Astrocyte of the hippocampus (primary cell): ENCODE data around the gene ADPRHL1.

Source experiments
- DNase-seq: peaks from one replicate; pipeline ENCODE4 v3.0.0; 2011; ENCODE audit warnings: low read depth, low spot score

Gene ADPRHL1

DNA sequence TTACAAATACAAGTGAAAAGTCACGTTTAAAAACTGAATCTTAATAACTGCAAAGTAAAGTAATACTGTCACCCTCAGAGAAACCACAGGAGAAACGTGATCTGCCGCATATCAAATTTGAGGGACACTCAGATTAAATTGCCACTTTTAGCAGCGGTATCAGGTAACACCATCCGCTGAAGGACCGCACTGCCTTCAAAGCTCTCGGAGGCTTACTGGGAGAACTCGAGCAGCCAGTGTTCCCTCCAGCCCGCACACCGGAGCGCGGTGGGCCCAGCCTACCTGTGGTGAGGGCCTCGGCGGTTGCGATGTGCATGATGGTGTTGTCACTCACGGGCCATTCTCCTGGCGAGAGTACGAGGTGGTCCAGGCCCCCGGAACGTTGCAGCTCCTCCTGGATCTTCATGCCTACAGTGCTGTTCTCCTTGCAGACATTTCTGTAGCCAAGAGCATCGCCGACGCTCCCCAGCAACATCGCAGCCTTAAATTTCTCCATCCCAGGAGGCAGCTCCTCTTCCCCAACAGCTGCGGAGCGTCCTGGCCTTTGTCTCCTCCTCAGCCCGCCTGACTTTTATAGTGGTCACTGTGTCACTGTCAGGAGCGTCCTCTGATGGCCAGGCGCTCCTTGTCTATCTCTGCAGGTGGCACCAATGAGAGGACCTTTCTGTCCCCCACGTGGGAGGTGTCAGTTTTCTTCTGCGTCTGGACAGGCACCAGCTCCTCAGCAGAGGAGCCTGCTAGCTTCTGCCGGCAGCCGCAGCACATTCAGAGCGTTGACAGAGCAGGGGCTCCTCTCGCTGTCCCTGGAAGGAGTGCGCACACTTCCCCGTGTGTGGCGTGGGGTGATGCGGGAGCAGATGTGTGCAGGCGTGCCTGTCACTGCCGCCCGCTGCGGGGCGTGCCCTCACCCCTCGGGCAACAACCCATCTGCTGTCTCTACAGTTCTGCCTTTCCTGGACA is at the start of gene ADPRHL1:
ADPRHL1 (minus strand) TSS at position 547 of the 960 bp plus-strand sequence; CDS start at position 496, 51 bp downstream.
- no peak for DNase-seq

DNA sequence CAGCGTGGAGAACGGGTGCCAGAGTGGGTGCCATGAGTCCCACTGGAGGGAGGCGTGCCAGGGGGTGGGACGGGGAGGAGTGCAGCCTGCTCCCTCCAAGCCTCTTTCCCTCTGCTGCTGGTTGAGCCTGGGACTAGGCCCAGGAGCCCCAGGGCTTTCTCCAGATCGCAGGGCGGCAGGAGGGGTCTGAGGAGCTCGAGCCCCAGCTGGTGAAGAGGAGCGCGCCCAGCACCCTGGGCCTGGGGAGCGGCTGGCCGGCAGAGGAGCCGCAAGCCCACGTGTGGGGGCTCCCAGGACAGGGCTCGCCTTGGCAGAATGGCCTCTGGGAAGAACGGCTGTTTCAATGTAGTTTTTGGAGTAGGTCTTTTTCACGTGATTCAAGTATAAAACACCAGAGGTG is 49.4 kb upstream of the ADPRHL1 start:
- DNase-seq, result no peak

DNA sequence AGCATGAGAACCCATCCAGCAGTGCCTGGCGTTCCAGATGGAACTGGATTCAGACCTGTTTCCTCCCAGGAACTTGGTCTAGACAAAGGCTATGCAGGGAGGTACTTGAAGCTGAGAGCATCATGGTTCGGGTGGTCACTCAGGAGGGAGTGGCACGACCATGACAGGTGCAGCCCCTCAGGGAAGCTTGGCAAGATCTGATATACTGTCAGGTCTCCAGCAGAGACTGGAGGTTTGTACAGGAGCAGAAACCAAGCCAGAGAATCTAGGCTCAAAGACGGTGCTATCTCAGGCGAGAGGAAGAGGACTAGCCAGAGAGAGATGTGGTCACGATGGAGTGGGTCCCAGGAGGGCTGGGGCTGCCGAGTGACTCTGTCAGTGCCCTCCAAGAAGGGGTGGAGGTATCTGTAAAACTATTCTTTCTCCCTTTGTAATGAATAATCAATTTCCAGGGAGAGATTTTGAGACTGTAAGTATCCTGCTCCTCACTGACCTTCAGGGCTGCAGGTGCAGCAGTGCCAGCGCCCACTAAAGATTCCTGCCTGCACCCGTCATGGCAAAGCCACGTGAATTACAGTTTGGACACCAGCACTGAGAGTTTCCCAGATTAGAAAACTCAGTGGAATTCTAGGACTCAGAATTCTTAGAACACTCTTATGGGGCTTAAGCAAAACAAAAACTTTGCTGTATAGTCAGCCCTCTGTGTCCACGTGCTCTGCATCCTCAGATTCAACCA is 47.4 kb upstream of the ADPRHL1 start:
- no peak for DNase-seq

DNA sequence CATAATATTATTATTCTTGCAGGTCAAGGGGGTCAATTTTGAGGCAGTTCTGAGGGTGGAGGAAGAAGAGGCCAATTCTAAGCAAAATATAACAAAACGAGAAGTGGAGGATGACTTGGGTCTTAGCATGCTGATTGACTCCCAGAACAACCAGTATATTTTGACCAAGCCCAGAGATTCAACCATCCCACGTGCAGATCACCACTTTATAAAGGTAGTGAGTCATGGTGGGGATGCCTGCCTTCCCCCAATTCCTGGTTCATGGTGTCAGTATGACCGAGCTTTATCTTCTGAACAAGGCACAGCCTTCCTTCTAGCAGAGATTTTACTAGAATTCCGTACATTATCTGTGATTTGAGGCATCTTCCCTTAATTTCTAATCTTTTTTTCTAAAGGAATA is 46.6 kb upstream of the ADPRHL1 start:
- no peak for DNase-seq

DNA sequence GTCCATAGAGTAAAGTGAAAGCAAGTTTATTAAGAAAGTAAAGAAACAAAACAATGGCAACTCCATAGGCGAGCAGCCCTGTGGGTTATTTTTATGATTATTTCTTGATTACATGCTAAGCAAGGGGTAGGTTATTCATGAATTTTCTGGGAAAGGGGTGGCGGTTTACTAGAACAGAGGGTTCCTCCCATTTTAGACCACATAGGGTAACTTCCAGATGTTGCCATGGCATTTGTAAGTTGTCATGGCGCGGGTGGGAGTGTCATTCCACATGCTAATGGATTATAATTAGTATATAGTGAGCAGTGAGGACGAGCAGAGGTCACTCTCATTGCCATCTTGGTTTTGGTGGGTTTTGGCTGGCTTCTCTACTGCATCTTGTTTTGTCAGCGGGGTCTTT is 45.6 kb upstream of the ADPRHL1 start:
- no peak for DNase-seq

DNA sequence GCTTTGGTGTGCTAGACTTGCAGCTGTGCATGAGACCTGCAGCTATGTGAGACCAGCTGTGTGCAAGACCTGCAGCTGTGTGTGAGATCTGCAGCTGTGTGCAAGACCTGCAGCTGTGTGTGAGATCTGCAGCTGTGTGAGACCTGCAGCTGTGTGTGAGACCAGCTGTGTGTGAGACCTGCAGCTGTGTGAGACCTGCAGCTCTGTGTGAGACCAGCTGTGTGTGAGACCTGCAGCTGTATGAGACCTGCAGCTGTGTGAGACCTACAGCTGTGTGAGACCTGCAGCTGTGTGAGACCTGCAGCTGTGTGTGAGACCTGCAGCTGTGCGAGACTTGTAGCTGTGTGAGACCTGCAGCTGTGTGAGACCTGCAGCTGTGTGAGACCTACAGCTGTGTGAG is 43.9 kb upstream of the ADPRHL1 start:
- no peak for DNase-seq

DNA sequence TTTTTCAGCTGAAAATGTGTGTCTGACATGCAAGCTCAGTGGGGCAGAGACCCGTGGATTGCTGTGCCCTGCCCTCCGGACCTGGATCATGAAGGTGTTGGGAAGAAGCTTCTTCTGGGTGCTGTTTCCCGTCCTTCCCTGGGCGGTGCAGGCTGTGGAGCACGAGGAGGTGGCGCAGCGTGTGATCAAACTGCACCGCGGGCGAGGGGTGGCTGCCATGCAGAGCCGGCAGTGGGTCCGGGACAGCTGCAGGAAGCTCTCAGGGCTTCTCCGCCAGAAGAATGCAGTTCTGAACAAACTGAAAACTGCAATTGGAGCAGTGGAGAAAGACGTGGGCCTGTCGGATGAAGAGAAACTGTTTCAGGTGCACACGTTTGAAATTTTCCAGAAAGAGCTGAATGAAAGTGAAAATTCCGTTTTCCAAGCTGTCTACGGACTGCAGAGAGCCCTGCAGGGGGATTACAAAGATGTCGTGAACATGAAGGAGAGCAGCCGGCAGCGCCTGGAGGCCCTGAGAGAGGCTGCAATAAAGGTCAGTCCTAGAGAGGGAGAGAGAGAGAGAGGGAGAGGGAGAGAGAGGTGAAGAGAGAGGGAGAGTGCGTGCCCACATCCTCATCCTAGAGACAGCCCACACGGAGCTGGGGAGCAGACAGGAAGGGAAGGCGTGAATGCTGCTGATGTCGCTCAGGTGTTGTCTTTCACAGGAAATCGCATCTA is 42.4 kb upstream of the ADPRHL1 start:
- DNase-seq, result peak; percentile 40

DNA sequence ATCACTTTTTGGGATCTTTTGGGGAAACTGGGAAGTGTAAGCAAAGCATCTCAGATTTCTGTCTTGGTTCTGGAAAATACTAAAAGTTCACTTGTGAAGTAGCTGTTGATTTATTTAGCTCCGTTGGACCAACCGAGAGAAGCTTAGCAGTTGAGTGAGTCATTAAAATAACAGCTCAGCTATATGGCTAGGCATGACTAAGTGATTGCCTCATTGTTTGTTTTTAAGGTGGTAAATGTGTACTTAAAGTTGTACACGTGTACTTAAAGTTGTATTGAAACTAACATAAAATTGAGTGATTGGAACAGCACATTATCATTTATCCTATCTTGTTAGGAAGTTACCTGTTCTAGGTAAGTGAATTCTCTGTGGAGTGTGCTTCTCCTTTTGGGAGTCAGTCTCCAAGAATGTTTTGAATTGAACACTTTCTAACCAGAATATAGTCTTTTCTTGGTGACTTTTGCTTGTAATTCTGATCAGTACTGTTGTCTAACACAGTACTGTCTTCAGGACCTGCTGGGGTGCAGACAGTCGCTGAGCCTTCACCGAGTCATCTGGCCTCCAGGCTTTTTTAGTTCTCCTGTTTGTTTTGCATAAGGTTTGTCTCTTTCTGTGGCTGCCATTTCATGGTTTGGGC is 40.1 kb upstream of the ADPRHL1 start:
- peak; percentile 89 for DNase-seq

DNA sequence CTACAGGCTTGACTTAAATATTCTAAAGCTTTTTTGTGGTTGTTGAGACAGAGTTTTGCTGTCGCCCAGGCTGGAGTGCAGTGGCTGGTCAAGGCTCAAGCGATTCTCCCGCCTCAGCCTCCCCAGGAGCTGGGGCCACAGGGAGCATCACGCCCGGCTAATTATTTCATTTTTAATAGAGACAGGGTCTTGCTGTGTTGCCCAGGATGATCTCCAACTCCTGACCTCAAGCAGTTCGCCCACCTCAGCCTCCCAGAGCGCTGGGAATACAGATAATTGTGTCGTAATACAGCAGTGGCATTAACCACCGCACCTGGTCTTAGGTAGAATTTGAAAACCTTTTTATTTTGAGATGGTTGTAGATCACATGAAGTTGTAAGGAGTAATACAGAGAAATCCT is 38.7 kb upstream of the ADPRHL1 start:
- DNase-seq, result no peak

DNA sequence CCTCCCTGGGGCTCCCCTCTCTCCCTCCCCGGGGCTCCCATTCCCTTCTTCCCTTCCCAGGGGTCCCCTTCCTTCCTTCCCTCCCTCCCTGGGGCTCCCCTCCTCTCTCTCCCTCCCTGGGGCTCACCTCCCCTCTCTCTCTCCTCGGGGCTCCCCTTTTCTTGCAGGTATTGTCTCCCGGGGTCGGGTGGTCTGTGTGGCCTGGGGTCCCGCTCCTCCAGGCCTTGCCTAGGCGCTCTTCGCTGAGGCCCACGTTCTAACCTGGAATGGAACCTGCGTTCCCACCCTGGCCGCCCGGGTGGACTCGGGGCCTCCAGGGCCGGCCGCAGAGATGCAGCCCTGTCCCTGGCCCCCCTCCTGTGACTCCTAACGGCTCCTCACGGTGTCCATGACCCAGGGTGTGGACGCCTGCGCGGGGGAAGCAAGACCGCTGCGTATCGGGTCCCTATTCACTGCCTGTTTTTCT is 38.2 kb upstream of the ADPRHL1 start:
- peak; percentile 56 for DNase-seq

DNA sequence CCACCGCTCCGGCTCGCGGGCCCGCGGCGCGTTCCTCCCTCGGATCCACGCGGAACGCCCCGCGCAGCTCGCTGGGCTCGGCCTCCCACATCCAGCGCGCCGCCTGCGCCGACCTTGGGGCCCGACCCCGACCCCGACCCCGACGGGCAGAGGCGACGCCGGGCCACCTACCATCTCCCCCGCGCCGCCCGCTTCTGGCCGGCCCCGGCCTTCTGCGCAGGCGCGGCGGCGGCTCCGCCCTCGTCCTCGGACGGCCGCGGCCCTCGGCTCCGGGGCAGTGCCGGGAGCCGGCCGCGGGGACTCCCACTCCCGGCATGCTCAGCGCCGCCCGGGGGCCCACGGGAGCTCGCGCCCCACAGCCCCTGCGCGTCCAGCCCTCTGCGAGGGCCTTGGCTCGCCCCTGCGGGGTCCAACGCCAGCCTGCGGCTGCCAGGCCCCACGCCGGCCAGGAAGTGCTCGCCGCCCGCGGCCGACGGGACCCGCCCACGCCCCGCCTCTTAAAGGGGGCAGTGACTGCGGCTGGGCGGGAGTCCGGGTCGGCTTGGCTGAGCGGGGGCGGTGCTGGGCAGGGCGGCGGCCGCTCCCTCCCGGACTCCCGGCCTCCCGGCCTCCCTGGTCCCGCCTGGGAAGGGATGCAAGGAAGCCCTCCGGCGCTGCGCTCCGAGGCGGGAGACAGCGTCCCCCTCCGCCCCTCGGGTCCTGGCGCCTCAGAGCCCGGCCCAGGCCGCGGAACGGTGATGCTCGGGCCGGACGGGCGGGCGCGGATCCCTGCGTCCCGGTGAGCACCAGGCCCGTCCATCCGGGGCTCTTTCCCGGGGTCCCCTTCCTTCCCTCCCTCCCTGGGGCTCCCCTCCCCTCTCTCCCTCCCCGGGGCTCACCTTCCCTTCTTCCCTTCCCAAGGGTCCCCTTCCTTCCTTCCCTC is 37.5 kb upstream of the ADPRHL1 start, which contains the start of gene DCUN1D2:
DCUN1D2 (minus strand) TSS at position 216 of the 922 bp plus-strand sequence; CDS start at position 174, 42 bp downstream.
- DNase-seq, result peak; percentile 99

DNA sequence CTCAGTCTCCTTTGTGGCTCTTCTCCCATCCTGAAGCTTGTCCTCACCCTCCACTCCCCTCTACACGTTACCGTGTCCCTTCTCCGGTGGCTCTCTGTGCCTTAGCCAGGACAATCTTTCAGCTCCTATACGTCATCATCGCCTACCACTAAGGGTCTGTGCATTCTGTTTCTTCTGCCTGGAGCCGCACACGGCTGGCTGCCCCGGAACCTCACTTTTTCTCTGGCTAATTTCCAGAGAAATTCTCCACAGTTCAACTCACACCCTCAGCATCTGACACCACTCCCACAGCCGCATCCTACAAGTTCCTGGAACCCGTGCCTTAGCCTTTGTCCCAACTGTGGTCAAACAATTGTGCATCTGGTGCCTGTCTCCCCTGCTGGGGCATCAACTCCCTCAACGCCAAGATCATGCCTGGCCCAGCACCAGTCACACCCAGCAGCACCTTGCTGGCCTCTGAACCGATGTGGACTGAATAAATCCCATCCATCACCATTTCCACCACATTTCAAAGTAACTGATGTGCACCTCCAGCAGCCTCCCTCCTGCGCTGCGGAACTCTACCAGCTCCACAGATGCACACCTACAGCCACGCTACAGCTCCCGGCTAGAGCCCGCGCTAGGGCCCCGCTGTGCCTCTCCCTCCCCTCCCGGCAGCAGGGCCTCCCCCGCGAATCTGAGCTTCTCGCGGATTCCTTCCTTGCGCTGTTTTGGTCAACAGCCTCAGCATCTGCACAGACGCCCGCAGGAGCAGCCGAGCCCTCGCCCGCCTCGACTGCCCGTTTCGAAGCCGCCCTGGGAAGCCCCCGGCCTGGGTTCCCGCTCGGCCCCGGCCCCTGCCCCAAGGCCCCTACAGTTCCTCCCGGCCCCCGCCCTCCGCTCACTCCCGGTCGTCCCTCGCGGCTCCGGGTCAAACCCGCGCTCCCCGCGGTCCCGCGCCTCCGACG is 36.5 kb upstream of the ADPRHL1 start:
- DNase-seq, result peak; percentile 73

DNA sequence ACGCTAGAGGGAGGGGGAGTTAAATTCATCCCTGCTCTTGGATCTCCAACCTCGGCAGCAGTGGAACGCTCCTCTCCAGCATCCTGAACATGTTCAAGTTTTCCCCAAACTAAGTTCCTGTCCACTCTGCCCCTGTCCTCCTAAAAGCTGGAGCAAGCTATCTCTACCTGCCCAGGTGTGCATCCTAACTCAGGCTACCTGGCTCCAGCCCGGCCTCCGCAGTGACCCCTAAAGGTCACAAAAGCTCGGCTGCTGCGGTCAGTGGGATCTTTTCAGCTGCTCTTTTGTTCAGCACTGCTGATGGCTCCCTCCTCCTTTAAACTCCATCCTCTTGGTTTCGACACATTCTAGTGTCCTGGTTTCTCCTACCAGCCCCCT is 35.9 kb upstream of the ADPRHL1 start:
- no peak for DNase-seq

DNA sequence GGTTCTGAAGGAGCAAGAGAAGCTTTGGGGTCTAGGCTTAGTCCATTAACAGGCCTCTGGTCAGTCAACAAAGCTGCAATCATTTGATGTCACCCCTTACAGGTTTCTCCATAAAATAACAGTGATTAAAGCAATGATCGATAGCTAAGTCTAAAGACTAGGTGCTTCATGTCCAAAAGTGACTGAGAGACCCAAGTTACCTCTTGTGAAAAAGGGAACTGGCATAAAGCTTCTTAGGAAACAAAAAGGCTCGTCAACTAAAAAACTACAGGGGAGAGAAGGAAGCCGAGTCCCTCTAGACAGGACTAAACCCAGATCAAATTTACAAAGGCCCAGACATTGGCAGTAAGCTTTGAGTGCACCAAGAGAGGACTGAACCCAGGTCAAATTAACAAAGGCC is 35.0 kb upstream of the ADPRHL1 start:
- no peak for DNase-seq

DNA sequence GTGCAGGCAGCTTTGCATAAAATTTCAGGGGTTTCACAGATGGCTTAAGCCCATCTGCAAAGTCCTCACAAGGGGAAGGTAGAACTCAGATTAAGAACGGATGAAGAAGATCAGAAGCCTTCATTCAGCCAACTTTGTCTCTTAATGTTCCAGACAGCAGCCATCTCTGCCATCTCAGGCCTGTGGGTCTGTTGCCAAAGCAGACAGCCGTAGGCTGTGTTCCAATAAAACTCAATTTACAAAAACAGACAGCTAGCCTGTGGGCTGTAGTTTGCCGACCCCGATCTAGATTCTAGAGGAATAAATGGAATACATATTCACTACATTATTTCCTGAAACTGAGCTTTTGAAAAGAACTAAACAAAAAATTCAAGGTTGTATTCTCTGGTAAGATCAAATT is 33.4 kb upstream of the ADPRHL1 start:
- no peak for DNase-seq

DNA sequence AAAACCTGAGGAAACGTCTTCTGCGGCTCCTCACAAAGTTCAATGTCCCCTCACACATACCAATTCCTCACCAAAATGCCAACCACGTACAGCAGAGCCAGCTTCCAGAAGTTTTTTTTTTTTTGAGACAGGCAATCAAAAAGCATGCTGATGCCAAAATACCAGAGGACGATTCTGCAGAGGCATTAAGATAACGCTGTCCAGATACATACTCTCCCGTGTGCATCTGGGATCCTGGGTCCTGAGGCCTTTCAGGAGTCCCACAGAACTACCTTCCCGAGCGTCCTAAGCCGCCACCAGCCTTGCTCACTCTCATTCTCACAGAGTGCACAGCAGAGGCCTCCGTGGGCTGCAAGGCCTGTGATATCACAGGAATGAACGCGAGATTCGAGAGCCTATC is 32.3 kb upstream of the ADPRHL1 start:
- DNase-seq, result no peak

DNA sequence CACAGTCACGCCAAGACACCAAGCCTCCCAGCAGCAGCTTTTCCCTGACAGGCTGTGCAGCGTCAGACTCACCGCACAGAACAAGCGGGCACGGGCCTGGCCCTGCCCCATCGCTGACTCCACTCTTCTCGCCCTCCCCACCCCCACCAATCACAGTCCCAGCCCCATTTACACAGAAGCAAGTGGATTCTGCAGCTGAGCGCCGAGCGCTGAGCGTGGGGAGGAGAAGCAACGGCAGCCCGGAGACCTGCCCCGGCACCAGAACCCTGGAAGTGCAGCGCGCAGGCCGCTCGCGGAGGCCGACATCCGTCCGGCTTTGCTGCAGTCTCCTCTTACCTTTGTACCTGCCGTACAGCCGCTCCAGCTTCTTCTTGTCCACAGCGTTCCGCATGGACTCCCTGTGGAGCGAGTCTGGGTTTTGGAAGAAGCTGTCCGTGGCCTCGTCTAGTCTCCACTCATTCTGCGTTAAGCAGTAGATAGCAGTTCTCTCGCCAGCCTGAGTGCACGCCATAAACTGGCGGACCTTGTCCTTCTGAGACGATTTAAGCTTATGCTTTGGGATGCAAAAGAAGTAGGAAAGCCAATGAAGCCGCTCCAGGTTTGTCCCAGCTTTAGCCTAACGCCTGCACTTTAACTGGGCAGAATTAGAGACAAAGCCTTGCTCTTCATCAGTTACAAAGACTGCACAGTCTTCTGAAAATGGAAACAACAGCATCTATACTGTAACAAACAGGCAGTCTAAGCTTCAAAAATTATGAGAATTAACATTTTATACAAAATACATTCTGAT is 30.4 kb upstream of the ADPRHL1 start:
- peak; percentile 14 for DNase-seq

DNA sequence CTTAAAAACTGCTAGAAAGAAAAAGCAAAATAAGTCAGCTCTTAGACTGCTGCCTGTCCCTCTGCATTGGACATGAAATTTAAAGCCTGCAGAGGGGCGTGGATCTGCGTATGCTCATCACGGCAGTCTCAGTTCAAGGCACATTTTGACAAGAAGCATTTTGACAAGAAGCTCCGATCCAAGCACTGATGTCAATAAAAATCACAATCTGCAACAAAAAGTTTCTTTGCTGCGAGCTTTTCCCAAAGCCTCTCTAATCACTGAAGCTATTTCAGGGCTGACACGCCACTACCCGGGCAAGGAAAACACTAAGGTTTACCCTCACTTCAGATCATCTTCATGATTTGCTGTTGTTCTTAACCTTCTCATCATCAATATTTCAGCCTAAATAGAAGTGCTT is 29.8 kb upstream of the ADPRHL1 start:
- DNase-seq, result no peak
